ENCODE measurements around the gene LRP5. TPM values are rescaled to one million over a fixed set of nuclear protein-coding genes. Genes with fewer than 3 reads are reported as not detected.

The LRP5 gene
- total RNA-seq, 2 donors from 2014 or later = 43.3 to 63.6 TPM

DNA sequence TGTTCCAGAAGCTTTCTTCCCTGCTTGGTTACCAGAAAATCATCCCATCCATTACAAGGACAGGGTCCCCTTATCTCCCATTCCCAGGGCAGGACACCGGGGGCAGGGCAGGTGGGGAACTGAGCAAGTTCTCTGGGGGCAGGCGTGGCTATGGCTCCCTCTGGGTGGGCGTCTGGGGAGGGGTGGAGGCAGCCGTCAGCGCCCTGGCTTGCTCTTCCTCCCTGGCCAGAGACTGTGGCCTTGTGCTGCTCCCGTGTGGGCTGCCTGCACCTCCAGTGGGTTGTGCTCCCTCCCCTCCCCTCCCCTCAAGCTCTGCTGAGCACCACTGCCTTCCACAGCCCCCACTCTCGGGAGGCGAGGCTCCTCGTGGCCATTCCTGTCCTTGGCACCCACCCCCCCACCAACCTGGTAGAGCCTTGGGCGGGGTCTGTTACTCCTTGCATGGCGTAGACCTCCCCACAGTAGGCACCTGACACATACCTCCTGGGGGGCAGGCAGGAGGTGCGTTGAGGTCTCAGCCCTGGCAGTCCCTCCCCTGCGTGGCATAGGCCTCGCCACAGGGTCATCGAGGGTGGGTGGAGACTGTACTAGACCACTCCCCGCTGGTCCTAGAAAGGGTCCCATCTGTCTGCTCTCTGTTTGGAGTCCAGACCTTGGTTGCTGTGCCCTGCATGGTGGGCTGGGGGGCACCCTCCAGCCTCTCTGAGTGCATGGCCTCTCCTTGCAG, 123.9 kb downstream of the LRP5 start:
- Histone ChIP-seq H3K27ac (no peak overlapping the region), H3K4me3 (no peak overlapping the region), H3K4me1 (no peaks in the 10 kb centered on the region), H3K36me3 (replicated peaks in 1 of 2; ENCODE audit: insufficient read depth in 1 of 2, low read depth in 2 of 2) (peaks cover 8 to 13% of the 10 kb centered on the region in 2 donors), H3K9me3 (no peaks in the 10 kb centered on the region), H3K27me3 (no peaks in the 10 kb centered on the region)
- WGBS, 2 donors = 90% methylated on average over 13 to 14 of the region's 16 CpGs
- DNase-seq = no peak
- TF ChIP-seq CTCF (IDR thresholded peaks at IDR 0.05) (no peak), POLR2A (IDR thresholded peaks at IDR 0.05) (no peak)
- ATAC-seq = no peak
- intact Hi-C loops (cut with DNase I) = no loop called here

- Histone ChIP-seq H3K4me1 (no peaks in the 10 kb centered on the region), H3K4me3 (no peak overlapping the region), H3K27me3 (no peaks in the 10 kb centered on the region), H3K36me3 (replicated peaks in 1 of 2; ENCODE audit: insufficient read depth in 1 of 2, low read depth in 2 of 2) (peaks cover 8 to 13% of the 10 kb centered on the region in 2 donors), H3K9me3 (no peaks in the 10 kb centered on the region), H3K27ac (no peak overlapping the region)
- DNase-seq = peak in 1 of 4 donors; percentile 46
- TF ChIP-seq CTCF (IDR thresholded peaks at IDR 0.05) (no peak), POLR2A (IDR thresholded peaks at IDR 0.05) (no peak)
- intact Hi-C loops (cut with DNase I) = no loop called here
- ATAC-seq = peak; percentile 45
- WGBS, 2 donors = 85% methylated on average over 14 to 34 of the region's 34 CpGs
Measured at GRCh38 chr11:68436985-68437926, 124.9 kb downstream of the LRP5 start.

DNA sequence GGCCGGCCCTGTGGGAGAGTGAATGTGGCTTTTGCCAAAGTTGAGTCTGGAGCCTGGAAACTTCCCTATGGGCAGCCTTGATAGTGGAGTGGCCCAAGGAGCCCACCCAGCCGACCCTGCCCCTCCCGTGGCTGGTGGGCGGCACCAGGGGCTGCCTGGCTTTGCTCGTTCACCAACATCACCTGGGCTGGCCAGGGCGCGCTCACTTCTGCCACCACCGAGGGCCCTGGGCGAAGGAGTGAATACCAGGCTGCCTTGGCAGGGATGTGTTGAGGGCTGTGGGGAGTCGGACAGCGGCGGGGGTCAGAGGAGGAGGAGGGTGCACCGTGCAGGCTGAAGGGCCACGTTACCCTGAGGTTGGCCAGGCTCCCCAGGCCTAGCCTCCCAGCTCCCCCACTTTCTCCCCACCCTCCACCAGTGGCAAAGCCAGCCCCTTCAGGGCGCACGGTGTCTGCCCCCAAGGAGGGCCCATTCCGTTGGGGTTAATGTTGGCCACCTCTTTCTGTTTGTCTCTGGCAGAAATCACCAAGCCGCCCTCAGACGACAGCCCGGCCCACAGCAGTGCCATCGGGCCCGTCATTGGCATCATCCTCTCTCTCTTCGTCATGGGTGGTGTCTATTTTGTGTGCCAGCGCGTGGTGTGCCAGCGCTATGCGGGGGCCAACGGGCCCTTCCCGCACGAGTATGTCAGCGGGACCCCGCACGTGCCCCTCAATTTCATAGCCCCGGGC, 125.7 kb downstream of the LRP5 start:
- Histone ChIP-seq H3K27me3 (no peaks in the 10 kb centered on the region), H3K27ac (no peak overlapping the region), H3K36me3 (replicated peaks in 1 of 2; ENCODE audit: insufficient read depth in 1 of 2, low read depth in 2 of 2) (peaks cover 8 to 13% of the 10 kb centered on the region in 2 donors), H3K9me3 (no peaks in the 10 kb centered on the region), H3K4me1 (no peaks in the 10 kb centered on the region), H3K4me3 (no peak overlapping the region)
- ATAC-seq (no peak), DNase-seq (no peak)
- intact Hi-C loops (cut with DNase I) = no loop called here
- TF ChIP-seq CTCF (IDR thresholded peaks at IDR 0.05) = no peak
- no peak for TF ChIP-seq POLR2A (IDR thresholded peaks at IDR 0.05)
- WGBS, 2 donors = 94 to 95% methylated on average over 13 to 34 of the region's 34 CpGs

GRCh38 chr11:68438658-68439259, 126.4 kb downstream of the LRP5 start:
- Histone ChIP-seq H3K4me1 (no peaks in the 10 kb centered on the region), H3K27me3 (no peaks in the 10 kb centered on the region), H3K27ac (no peak overlapping the region), H3K36me3 (replicated peaks in 1 of 2; ENCODE audit: insufficient read depth in 1 of 2, low read depth in 2 of 2) (peaks cover 8 to 11% of the 10 kb centered on the region in 2 donors), H3K9me3 (no peaks in the 10 kb centered on the region), H3K4me3 (no peak overlapping the region)
- DNase-seq (no peak), ATAC-seq (no peak)
- WGBS, 2 donors = 94 to 100% methylated on average over 1 to 6 of the region's 6 CpGs
- TF ChIP-seq CTCF (IDR thresholded peaks at IDR 0.05) (no peak), POLR2A (IDR thresholded peaks at IDR 0.05) (no peak)
- intact Hi-C loops (cut with DNase I) = no loop called here
